ENCODE measurements around the gene SEMA3B.
"Not testable (repeated sequence)": the region's sequence is repeated elsewhere in the genome, so short reads cannot be mapped to it uniquely, and the experiment has no call there.

Gene SEMA3B

DNA sequence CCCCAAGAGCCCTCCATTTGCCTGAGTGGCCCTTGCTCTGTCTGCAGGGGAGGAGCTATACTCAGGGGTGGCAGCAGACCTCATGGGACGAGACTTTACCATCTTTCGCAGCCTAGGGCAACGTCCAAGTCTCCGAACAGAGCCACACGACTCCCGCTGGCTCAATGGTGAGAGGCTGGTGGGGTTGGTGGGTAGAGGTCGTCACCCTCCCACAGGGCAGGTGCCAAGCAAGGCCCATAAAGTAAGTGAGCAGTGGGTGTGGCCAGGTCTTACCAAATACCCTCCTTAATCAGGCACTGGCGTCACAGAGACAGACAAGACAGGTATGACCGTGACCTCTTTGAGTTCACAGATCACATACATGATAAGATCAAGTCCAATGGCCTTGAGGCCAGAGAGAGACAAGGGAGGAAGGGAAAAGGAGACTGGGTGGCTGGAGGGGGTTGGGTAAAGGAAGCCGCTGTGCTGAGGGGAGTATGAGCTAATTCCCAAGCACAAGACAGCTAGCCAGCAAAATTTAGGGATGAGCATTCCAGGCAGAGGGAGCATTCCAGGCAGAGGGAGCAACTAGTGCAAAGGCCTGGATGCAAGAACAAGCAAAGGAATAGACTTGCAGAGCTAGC lies 2.5 kb downstream of the SEMA3B start:
- TF ChIP-seq, protein P1, sequence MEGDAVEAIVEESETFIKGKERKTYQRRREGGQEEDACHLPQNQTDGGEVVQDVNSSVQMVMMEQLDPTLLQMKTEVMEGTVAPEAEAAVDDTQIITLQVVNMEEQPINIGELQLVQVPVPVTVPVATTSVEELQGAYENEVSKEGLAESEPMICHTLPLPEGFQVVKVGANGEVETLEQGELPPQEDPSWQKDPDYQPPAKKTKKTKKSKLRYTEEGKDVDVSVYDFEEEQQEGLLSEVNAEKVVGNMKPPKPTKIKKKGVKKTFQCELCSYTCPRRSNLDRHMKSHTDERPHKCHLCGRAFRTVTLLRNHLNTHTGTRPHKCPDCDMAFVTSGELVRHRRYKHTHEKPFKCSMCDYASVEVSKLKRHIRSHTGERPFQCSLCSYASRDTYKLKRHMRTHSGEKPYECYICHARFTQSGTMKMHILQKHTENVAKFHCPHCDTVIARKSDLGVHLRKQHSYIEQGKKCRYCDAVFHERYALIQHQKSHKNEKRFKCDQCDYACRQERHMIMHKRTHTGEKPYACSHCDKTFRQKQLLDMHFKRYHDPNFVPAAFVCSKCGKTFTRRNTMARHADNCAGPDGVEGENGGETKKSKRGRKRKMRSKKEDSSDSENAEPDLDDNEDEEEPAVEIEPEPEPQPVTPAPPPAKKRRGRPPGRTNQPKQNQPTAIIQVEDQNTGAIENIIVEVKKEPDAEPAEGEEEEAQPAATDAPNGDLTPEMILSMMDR (IDR thresholded peaks at IDR 0.05; ENCODE audit: unreplicated experiment in 3 of 3) = no peak
- Mint-ChIP-seq H3K4me3 (peak overlapping the region; percentile 4 to 61 (median 28)), H3K27ac (peak overlapping the region; percentile 43 to 75 (median 75)), H3K27me3 (ENCODE audit: low read depth) (peaks cover 28% of the 10 kb centered on the region), H3K36me3 (ENCODE audit: low read depth) (peaks cover 7% of the 10 kb centered on the region), H3K4me1 (peaks cover 57% of the 10 kb centered on the region), H3K9me3 (no peaks in the 10 kb centered on the region)

DNA sequence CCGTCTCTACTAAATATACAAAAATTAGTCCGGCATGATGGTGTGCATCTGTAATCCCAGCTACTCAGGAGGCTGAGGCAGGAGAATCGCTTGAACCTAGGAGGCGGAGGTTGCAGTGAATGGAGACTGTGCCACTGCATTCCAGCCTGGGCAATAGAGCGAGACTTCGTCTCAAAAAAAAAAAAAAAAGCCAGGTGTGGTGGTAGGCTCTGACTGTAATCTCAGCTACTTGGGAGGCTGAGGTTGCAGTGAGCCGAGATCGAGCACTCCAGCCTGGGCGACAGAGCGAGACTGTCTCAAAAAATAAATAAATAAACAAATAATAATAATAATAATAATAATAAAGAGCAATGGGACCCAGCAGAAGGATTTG lies 3.6 kb downstream of the SEMA3B start:
- not testable (repeated sequence) for H3K27ac Mint-ChIP-seq
- H3K4me1 Mint-ChIP-seq = peaks cover 46% of the 10 kb centered on the region

DNA sequence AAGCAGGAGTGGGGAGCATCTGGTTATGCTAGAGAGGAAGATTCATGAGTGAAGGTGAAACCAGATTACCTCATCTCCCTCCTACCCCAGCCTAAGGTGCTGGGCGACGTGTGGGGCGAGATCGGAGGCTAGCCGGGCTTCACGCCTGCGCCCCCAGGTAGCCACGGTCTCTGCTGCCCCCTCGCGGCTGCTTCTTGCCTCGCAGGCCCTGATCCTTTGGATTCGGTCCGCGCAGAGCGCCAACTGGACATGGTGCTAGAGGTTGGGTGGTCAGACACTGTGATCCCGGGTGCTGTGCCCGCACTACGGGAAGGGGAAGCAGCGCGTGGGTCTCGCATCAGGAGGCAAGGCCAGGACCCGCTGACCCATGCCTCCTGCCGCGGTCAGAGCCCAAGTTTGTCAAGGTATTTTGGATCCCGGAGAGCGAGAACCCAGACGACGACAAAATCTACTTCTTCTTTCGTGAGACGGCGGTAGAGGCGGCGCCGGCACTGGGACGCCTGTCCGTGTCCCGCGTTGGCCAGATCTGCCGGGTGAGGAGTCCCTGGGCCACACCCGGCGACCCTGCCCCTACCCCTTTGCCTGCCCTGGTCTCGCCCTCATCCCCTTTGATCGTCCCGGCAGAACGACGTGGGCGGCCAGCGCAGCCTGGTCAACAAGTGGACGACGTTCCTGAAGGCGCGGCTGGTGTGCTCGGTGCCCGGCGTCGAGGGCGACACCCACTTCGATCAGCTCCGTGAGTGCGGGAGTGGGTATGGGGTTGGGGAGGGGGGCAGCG lies 4.2 kb downstream of the SEMA3B start:
- Mint-ChIP-seq H3K4me3 (peak overlapping the region; percentile 49 to 79 (median 66)), H3K36me3 (ENCODE audit: low read depth) (peaks cover 7% of the 10 kb centered on the region), H3K9me3 (no peaks in the 10 kb centered on the region), H3K4me1 (peaks cover 40% of the 10 kb centered on the region), H3K27me3 (ENCODE audit: low read depth) (peaks cover 28% of the 10 kb centered on the region), H3K27ac (peak overlapping the region in 1 of 3 experiments; percentile 88)
- TF ChIP-seq, protein P1 (IDR thresholded peaks at IDR 0.05; ENCODE audit: unreplicated experiment in 3 of 3) = peak; percentile 94 to 98 (median 98)

More for the DNA sequence above, 3.6 kb downstream of the SEMA3B start:
- H3K9me3 Mint-ChIP-seq; H3K36me3 Mint-ChIP-seq (ENCODE audit: low read depth): not testable (repeated sequence)
- peak overlapping the region in 1 of 3 experiments; percentile 49 for H3K4me3 Mint-ChIP-seq
- H3K27me3 Mint-ChIP-seq (ENCODE audit: low read depth) = peaks cover 28% of the 10 kb centered on the region

DNA sequence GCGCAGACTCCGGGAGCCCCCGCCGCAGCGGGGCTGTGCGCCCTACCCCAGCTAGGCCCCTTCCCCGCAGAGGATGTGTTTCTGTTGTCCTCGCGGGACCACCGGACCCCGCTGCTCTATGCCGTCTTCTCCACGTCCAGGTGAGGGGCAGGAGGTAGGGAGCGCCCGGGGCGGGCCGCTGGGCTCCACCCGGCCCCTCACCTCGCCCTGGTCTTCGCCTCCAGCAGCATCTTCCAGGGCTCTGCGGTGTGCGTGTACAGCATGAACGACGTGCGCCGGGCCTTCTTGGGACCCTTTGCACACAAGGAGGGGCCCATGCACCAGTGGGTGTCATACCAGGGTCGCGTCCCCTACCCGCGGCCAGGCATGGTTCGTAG lies 4.7 kb downstream of the SEMA3B start:
- Mint-ChIP-seq H3K4me3 (no peak overlapping the region), H3K27me3 (ENCODE audit: low read depth) (peaks cover 28% of the 10 kb centered on the region), H3K36me3 (ENCODE audit: low read depth) (peaks cover 7% of the 10 kb centered on the region), H3K27ac (no peak overlapping the region), H3K9me3 (no peaks in the 10 kb centered on the region), H3K4me1 (peaks cover 39% of the 10 kb centered on the region)
- TF ChIP-seq, protein P1 (IDR thresholded peaks at IDR 0.05; ENCODE audit: unreplicated experiment in 3 of 3) = no peak

DNA sequence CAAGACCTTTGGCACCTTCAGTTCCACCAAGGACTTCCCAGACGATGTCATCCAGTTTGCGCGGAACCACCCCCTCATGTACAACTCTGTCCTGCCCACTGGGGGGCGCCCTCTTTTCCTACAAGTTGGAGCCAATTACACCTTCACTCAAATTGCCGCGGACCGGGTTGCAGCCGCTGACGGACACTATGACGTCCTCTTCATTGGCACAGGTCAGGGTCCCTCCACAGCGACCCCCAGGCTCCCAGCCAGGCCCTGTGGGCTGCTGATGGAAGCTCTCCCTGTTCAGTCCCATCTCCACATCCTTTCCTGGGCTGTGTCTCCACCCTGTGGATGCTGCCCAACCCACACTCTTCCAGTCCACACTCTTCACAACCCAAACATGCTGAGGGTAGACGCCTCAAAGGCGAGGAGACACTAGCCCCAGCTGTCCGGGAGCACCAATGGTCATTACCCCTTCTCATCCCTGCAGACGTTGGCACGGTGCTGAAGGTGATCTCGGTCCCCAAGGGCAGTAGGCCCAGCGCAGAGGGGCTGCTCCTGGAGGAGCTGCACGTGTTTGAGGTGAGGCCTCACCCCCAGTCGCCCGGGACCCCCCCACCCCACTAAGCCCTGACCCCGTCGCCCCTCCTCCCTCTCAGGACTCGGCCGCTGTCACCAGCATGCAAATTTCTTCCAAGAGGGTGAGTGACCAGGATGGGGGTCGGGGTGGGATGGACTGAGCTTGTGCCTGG lies 5.6 kb downstream of the SEMA3B start:
- Mint-ChIP-seq H3K27me3 (ENCODE audit: low read depth) (peaks cover 28% of the 10 kb centered on the region), H3K9me3 (no peaks in the 10 kb centered on the region), H3K27ac (peak overlapping the region in 1 of 3 experiments; percentile 22), H3K36me3 (ENCODE audit: low read depth) (peaks cover 7% of the 10 kb centered on the region), H3K4me1 (peaks cover 37% of the 10 kb centered on the region), H3K4me3 (peak overlapping the region in 2 of 3 experiments; percentile 28 to 30)
- TF ChIP-seq, protein P1 (IDR thresholded peaks at IDR 0.05; ENCODE audit: unreplicated experiment in 3 of 3) = peak; percentile 65 to 72 (median 68)
